ENCODE results near the gene LTBP3. TPM values are rescaled to one million over a fixed set of nuclear protein-coding genes. Genes with fewer than 3 reads are reported as not detected.
A peak's percentile ranks its signal among the peaks of the same experiment; 100 is the strongest.

Gene LTBP3
- total and polyA plus RNA-seq, 2 of the 13 experiments (the other 11 are each of a cell fraction or from before 2014, with no cell fraction given), result 12.2 to 68.1 TPM

- TF ChIP-seq ZNF512B (CRISPR knock-in tag; IDR thresholded peaks at IDR 0.05; ENCODE audit: borderline replicate concordance), result no peak
- no peak for TF ChIP-seq CBFB (CRISPR knock-in tag; IDR thresholded peaks at IDR 0.05)
- no peak for TF ChIP-seq AKNA (CRISPR knock-in tag; IDR thresholded peaks at IDR 0.05; ENCODE audit: borderline replicate concordance)
- TF ChIP-seq ARHGAP35 (CRISPR knock-in tag; IDR thresholded peaks at IDR 0.05; ENCODE audit: borderline replicate concordance), result no peak
- TF ChIP-seq KDM5B (CRISPR knock-in tag; IDR thresholded peaks at IDR 0.05; ENCODE audit: borderline replicate concordance), result no peak
- peak; percentile 33; the same call in 1 of the 2 replicates for TF ChIP-seq THAP9 (CRISPR knock-in tag; IDR thresholded peaks at IDR 0.05; ENCODE audit: borderline replicate concordance)
- TF ChIP-seq ZBED4 (CRISPR knock-in tag; IDR thresholded peaks at IDR 0.05; ENCODE audit: borderline replicate concordance), result no peak
- no peak for TF ChIP-seq RAD21 (CRISPR knock-in tag; IDR thresholded peaks at IDR 0.05)
- TF ChIP-seq ZNF160 (CRISPR knock-in tag; IDR thresholded peaks at IDR 0.05), result no peak
- no peak for TF ChIP-seq ZC3H13 (CRISPR knock-in tag; IDR thresholded peaks at IDR 0.05)
- no peak for TF ChIP-seq ZNF891 (CRISPR knock-in tag; IDR thresholded peaks at IDR 0.05)
- no peak for TF ChIP-seq ZNF224 (CRISPR knock-in tag; IDR thresholded peaks at IDR 0.05)
Observed at GRCh38 chr11:65558002-65558929, at the start of gene LTBP3 (continued).
